ENCODE measurements around the gene SGPP2. TPM values are rescaled to one million over a fixed set of nuclear protein-coding genes. Genes with fewer than 3 reads are reported as not detected.

Gene SGPP2
- total and polyA plus RNA-seq, 2 donors, result 4.4 to 5.4 TPM

DNA sequence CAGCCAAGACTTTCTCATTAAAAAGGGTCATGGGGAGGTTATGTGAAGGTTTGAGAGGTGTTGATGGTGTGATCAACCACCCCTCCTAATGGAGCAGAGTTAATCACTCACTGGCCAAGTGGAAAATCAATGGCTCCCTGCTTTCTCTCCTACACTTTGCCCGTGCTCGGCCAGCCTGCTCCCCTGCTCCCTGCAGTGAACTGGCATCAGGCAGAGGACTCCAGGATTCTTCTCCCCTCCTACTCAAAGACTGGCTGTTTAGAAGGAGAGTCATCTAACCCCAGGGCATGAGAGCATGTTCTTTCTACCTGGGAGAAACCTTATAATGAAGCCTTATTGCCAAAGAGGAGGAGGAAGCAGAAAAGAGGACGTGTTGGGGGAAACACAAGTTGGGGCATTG is 74.9 kb downstream of the SGPP2 start:
- no peaks in the 10 kb centered on the region for H3K4me1 ChIP-seq (ENCODE audit: control insufficient read depth in 2 of 2, insufficient read depth in 2 of 2, low read length in 2 of 2)
- no peaks in the 10 kb centered on the region for H3K36me3 ChIP-seq (ENCODE audit: control insufficient read depth in 2 of 2, insufficient read depth in 2 of 2, low read length in 1 of 2)
- DNase-seq (ENCODE audit: low read depth in 6 of 9, low spot score in 9 of 9), result no peak
- no peaks in the 10 kb centered on the region for H3K27me3 ChIP-seq (ENCODE audit: control insufficient read depth in 2 of 2, insufficient read depth in 1 of 2, low read length in 1 of 2)
- H3K4me3 ChIP-seq (ENCODE audit: low read length in 2 of 2), result no peak overlapping the region
- 95% methylated on average over 3 of the region's 3 CpGs for WGBS
- no peak overlapping the region for H3K27ac ChIP-seq (ENCODE audit: low read depth in 1 of 2, low read length in 1 of 2)
- H3K9me3 ChIP-seq (ENCODE audit: control insufficient read depth in 2 of 2, insufficient read depth in 1 of 2, low read length in 1 of 2), result no peaks in the 10 kb centered on the region

DNA sequence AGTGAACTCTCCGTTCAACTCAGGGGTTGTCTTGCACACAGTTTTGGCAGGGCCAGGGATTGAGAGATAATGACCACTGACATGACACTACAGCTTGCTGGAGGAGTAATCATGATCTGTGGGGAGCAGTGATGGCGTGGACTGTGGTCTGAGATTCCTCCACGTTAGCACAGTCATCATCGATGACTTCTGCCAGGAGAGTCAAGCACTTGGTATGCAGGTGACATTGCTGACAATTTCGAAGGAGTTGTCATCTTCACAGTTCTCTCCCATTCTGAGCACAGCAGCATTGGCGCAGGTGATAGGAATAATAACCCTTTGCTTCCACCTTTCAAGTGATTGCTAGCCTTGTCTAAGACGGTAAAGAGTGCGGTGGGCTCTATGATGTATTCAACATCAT is 79.8 kb downstream of the SGPP2 start:
- no peak overlapping the region for H3K4me3 ChIP-seq (ENCODE audit: low read length in 2 of 2)
- no peaks in the 10 kb centered on the region for H3K9me3 ChIP-seq (ENCODE audit: control insufficient read depth in 2 of 2, insufficient read depth in 1 of 2, low read length in 1 of 2)
- no peak overlapping the region for H3K27ac ChIP-seq (ENCODE audit: low read depth in 1 of 2, low read length in 1 of 2)
- H3K4me1 ChIP-seq (ENCODE audit: control insufficient read depth in 2 of 2, insufficient read depth in 2 of 2, low read length in 2 of 2), result no peaks in the 10 kb centered on the region
- H3K36me3 ChIP-seq (ENCODE audit: control insufficient read depth in 2 of 2, insufficient read depth in 2 of 2, low read length in 1 of 2), result no peaks in the 10 kb centered on the region
- no peaks in the 10 kb centered on the region for H3K27me3 ChIP-seq (ENCODE audit: control insufficient read depth in 2 of 2, insufficient read depth in 1 of 2, low read length in 1 of 2)
- no peak for DNase-seq (ENCODE audit: low read depth in 6 of 9, low spot score in 9 of 9)
- WGBS, result 85% methylated on average over 8 of the region's 8 CpGs

DNA sequence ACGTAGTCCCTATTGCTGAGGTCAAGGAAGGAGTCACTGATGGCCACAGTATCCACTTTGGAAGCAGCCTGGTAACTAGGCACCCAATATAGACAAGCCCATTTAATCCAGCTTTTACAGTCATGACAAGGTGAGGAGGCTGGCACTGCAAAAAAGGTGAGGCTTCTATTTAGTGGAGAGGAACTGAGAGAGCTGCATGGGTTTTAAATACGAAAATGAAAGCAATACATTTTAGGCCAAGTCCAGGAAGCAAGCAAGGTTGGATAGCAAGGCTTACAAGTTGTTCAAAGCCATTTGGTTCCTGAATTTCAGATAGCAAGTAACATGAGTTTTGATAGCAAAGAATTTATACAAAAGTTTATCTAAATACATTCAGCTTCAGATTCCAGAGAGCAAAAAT is 80.4 kb downstream of the SGPP2 start:
- WGBS, result 67% methylated on average over 2 of the region's 2 CpGs
- no peak overlapping the region for H3K27ac ChIP-seq (ENCODE audit: low read depth in 1 of 2, low read length in 1 of 2)

DNA sequence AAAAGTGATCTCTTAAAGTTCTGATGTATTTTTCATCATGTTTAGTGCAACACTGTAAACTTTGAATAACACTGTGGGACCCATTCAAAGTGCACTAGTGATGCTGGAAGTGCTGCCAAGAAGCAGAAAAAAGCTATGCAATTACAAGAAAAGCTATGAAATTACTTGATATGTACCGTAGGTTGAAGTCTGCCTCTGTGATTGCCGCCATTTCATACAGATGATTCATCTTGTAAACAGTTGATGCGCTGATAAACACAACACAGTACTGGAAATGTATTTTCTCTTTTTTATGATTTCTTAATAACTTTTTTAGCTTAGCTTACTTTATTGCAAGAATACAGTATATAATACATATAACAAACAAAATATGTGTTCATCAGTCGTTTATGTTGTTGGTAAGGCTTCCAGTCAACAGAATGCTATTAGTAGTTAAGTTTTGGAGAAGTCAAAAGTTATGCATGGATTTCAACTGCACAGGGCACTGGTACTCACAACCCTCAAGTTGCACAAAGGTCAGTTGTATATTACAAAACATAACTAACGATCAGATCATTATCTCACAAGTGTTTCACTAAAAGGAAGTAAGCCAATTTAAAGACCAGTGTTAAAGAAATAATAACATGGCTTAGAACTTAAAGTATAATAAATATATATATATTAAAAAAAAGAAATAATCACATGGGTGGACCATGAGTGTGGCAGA is 82.0 kb downstream of the SGPP2 start:
- DNase-seq (ENCODE audit: low read depth in 6 of 9, low spot score in 9 of 9), result no peak
- H3K27me3 ChIP-seq (ENCODE audit: control insufficient read depth in 2 of 2, insufficient read depth in 1 of 2, low read length in 1 of 2), result no peaks in the 10 kb centered on the region
- 91% methylated on average over 5 of the region's 5 CpGs for WGBS

More for the DNA sequence above, 80.4 kb downstream of the SGPP2 start:
- Histone ChIP-seq H3K4me1 (ENCODE audit: control insufficient read depth in 2 of 2, insufficient read depth in 2 of 2, low read length in 2 of 2) (no peaks in the 10 kb centered on the region), H3K9me3 (ENCODE audit: control insufficient read depth in 2 of 2, insufficient read depth in 1 of 2, low read length in 1 of 2) (no peaks in the 10 kb centered on the region), H3K4me3 (ENCODE audit: low read length in 2 of 2) (no peak overlapping the region), H3K27me3 (ENCODE audit: control insufficient read depth in 2 of 2, insufficient read depth in 1 of 2, low read length in 1 of 2) (no peaks in the 10 kb centered on the region), H3K36me3 (ENCODE audit: control insufficient read depth in 2 of 2, insufficient read depth in 2 of 2, low read length in 1 of 2) (no peaks in the 10 kb centered on the region)
- no peak for DNase-seq (ENCODE audit: low read depth in 6 of 9, low spot score in 9 of 9)

DNA sequence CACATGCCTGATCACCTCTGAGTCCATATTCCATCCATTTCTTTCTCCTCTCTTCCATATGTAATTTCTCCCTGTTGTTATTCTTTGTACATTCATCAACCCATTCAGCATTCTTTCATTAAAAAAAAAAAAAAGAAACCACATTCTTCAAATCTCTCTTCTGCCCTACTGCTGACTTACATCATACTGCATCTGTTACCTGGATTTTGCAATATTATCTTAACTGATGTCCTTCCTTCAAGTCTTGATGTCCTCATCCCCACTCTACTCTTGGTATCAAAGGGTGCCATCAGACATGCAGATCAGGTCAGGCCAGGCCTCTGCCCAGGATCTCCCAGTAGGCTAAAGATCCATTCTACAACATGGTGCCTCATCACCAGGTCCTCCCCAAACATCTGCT is 90.6 kb downstream of the SGPP2 start:
- Histone ChIP-seq H3K4me1 (ENCODE audit: control insufficient read depth in 2 of 2, insufficient read depth in 2 of 2, low read length in 2 of 2) (no peaks in the 10 kb centered on the region), H3K4me3 (ENCODE audit: low read length in 2 of 2) (no peak overlapping the region), H3K27ac (ENCODE audit: low read depth in 1 of 2, low read length in 1 of 2) (no peak overlapping the region), H3K36me3 (ENCODE audit: control insufficient read depth in 2 of 2, insufficient read depth in 2 of 2, low read length in 1 of 2) (no peaks in the 10 kb centered on the region), H3K9me3 (ENCODE audit: control insufficient read depth in 2 of 2, insufficient read depth in 1 of 2, low read length in 1 of 2) (no peaks in the 10 kb centered on the region), H3K27me3 (ENCODE audit: control insufficient read depth in 2 of 2, insufficient read depth in 1 of 2, low read length in 1 of 2) (peaks cover 0 to 3% of the 10 kb centered on the region in 2 donors)
- DNase-seq (ENCODE audit: low read depth in 6 of 9, low spot score in 9 of 9), result no peak

More for the DNA sequence above, 82.0 kb downstream of the SGPP2 start:
- no peak overlapping the region for H3K4me3 ChIP-seq (ENCODE audit: low read length in 2 of 2)
- no peaks in the 10 kb centered on the region for H3K9me3 ChIP-seq (ENCODE audit: control insufficient read depth in 2 of 2, insufficient read depth in 1 of 2, low read length in 1 of 2)
- no peak overlapping the region for H3K27ac ChIP-seq (ENCODE audit: low read depth in 1 of 2, low read length in 1 of 2)
- no peaks in the 10 kb centered on the region for H3K36me3 ChIP-seq (ENCODE audit: control insufficient read depth in 2 of 2, insufficient read depth in 2 of 2, low read length in 1 of 2)
- H3K4me1 ChIP-seq (ENCODE audit: control insufficient read depth in 2 of 2, insufficient read depth in 2 of 2, low read length in 2 of 2), result no peaks in the 10 kb centered on the region

DNA sequence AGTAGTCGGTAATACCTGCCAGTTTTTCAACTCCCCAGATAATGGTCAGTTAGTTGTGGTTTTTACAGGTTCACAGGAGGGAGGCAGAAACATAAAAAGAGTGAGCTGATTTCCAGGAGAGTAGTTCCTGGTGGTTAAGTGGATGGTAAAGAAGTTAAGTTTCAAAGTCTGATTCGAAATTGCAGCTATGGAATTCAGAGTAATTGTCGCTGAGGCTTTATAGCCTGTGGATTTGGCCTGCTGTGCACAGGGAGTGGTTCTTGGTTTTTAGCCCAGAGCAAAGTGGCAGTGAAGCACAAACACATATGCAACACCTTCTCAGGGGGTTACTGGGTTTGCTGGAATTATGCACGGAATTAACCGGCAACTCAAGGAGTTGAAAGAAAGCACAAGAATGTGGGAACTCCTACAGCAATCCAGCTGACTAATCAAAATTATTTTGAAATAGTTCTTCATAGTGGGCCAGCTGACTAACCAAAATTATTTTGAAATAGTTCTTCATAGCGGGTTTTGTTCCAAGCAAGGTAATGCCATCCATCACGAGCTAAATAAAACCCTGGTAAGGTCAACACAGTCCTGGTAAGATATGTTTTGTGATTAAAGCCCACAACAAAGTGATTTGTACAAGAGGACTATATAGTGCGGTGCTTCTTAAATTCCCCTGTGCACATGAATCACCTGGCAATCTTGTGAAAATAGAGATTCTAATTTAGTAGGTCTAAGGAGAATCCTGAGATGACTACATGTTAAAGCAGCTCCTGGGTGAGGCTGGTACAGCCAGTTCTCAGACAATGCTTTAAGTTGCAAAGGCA is 94.4 kb downstream of the SGPP2 start:
- Histone ChIP-seq H3K27ac (ENCODE audit: low read depth in 1 of 2, low read length in 1 of 2) (peak overlapping the region in 1 of 2 donors; percentile 47), H3K4me1 (ENCODE audit: control insufficient read depth in 2 of 2, insufficient read depth in 2 of 2, low read length in 2 of 2) (no peaks in the 10 kb centered on the region), H3K4me3 (ENCODE audit: low read length in 2 of 2) (no peak overlapping the region), H3K9me3 (ENCODE audit: control insufficient read depth in 2 of 2, insufficient read depth in 1 of 2, low read length in 1 of 2) (no peaks in the 10 kb centered on the region), H3K36me3 (ENCODE audit: control insufficient read depth in 2 of 2, insufficient read depth in 2 of 2, low read length in 1 of 2) (no peaks in the 10 kb centered on the region), H3K27me3 (ENCODE audit: control insufficient read depth in 2 of 2, insufficient read depth in 1 of 2, low read length in 1 of 2) (peaks cover 0 to 3% of the 10 kb centered on the region in 2 donors)
- 74% methylated on average over 8 of the region's 8 CpGs for WGBS
- DNase-seq (ENCODE audit: low read depth in 6 of 9, low spot score in 9 of 9), result peak in 1 of 9 donors; percentile 4

DNA sequence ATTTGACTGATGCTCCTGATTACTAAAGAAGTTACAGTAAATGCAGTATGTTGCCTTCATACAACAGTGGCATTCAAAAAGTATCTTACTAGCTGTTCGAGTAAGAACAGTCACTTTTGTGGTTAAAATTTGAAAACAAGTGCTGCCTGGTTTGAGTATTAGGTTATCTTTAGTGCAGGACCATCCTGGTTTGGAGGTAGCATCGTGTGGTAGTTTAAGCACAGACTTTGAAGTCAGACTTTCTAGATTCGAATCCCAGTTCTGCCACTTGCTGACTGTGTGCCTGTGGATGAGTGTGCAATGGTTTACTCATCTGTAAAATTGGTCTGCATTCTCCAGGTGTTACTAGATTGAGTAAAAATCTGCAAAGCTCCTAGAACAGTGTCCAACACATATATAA is 96.8 kb downstream of the SGPP2 start:
- Histone ChIP-seq H3K27me3 (ENCODE audit: control insufficient read depth in 2 of 2, insufficient read depth in 1 of 2, low read length in 1 of 2) (peaks cover 0 to 3% of the 10 kb centered on the region in 2 donors), H3K4me1 (ENCODE audit: control insufficient read depth in 2 of 2, insufficient read depth in 2 of 2, low read length in 2 of 2) (no peaks in the 10 kb centered on the region), H3K36me3 (ENCODE audit: control insufficient read depth in 2 of 2, insufficient read depth in 2 of 2, low read length in 1 of 2) (no peaks in the 10 kb centered on the region), H3K27ac (ENCODE audit: low read depth in 1 of 2, low read length in 1 of 2) (no peak overlapping the region), H3K4me3 (ENCODE audit: low read length in 2 of 2) (no peak overlapping the region), H3K9me3 (ENCODE audit: control insufficient read depth in 2 of 2, insufficient read depth in 1 of 2, low read length in 1 of 2) (no peaks in the 10 kb centered on the region)
- DNase-seq (ENCODE audit: low read depth in 6 of 9, low spot score in 9 of 9), result no peak
- WGBS, result 90% methylated on average over 3 of the region's 3 CpGs

DNA sequence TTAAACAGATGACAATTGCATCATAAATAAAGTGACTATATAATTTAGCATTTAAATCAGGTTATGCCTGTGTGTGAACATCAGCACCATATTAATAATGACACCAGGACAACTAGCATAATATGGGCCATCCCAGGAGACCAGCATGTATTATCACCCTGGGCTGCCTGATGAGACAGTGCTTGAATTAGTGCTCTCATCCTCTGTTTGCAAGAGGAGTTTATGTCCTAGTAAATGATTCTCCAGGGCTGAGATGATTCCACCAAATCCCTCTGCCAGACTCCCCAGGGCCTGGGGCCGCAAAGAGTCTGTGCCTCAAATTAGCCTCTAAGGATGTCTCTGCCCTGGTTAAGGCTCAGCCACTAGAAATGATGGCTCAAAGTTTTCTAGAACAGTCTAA is 97.7 kb downstream of the SGPP2 start:
- Histone ChIP-seq H3K4me1 (ENCODE audit: control insufficient read depth in 2 of 2, insufficient read depth in 2 of 2, low read length in 2 of 2) (no peaks in the 10 kb centered on the region), H3K9me3 (ENCODE audit: control insufficient read depth in 2 of 2, insufficient read depth in 1 of 2, low read length in 1 of 2) (no peaks in the 10 kb centered on the region), H3K27me3 (ENCODE audit: control insufficient read depth in 2 of 2, insufficient read depth in 1 of 2, low read length in 1 of 2) (peaks cover 0 to 3% of the 10 kb centered on the region in 2 donors), H3K4me3 (ENCODE audit: low read length in 2 of 2) (no peak overlapping the region), H3K27ac (ENCODE audit: low read depth in 1 of 2, low read length in 1 of 2) (no peak overlapping the region), H3K36me3 (ENCODE audit: control insufficient read depth in 2 of 2, insufficient read depth in 2 of 2, low read length in 1 of 2) (no peaks in the 10 kb centered on the region)
- DNase-seq (ENCODE audit: low read depth in 6 of 9, low spot score in 9 of 9), result no peak
- 49% methylated on average over 1 of the region's 1 CpG for WGBS

DNA sequence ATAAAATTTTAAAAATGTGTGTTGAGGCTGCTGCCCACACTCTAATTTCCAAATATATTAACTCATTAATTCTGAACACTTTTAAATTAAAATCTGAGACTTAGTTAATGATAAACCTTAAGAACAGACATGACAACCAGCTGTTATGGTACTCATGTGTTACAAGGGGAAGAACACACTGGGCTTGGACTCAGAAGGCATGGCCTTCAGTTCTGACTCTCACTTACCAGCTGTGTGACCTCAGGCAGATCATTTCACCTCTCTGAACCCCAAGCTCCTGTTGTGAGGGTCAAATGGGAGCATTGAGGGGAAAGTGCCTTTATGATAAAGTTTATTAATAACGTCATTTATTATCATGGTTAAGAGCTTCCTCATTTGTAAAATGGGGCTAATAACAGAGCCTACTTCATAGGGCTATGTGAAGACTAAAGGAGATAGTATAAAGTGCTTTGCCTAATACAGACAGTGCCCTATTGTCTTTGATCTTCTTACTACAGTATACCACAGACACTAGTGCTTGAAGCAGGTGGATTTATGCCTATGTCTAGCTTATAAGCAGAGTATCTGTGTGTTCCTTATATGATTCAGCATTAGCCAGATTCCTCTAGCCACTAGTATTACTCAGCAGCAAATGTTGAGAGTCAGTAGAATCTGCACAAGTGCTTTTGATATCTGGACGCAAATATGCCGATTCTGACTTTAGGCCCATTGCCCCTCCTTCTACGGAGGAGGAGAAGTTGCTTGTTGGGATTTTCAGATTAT is 99.6 kb downstream of the SGPP2 start:
- H3K27ac ChIP-seq (ENCODE audit: low read depth in 1 of 2, low read length in 1 of 2), result no peak overlapping the region
- no peaks in the 10 kb centered on the region for H3K36me3 ChIP-seq (ENCODE audit: control insufficient read depth in 2 of 2, insufficient read depth in 2 of 2, low read length in 1 of 2)
- H3K27me3 ChIP-seq (ENCODE audit: control insufficient read depth in 2 of 2, insufficient read depth in 1 of 2, low read length in 1 of 2), result no peaks in the 10 kb centered on the region
- no peaks in the 10 kb centered on the region for H3K9me3 ChIP-seq (ENCODE audit: control insufficient read depth in 2 of 2, insufficient read depth in 1 of 2, low read length in 1 of 2)
- 97% methylated on average over 4 of the region's 4 CpGs for WGBS
- no peak overlapping the region for H3K4me3 ChIP-seq (ENCODE audit: low read length in 2 of 2)
- H3K4me1 ChIP-seq (ENCODE audit: control insufficient read depth in 2 of 2, insufficient read depth in 2 of 2, low read length in 2 of 2), result no peaks in the 10 kb centered on the region
- DNase-seq (ENCODE audit: low read depth in 6 of 9, low spot score in 9 of 9), result no peak
